Measurements from ENCODE around the gene ACBD6.

ACBD6 gene

GRCh38 chr1:180248731-180249681 is 253.4 kb downstream of the ACBD6 start:
- in situ Hi-C loops (cut with HindIII; ENCODE audit: low sequenced_read_pairs) = no loop called here

- in situ Hi-C loops (cut with HindIII; ENCODE audit: low sequenced_read_pairs) = no loop called here
Observed at GRCh38 chr1:180248176-180248575, 254.2 kb downstream of the ACBD6 start.

- in situ Hi-C loops (cut with HindIII; ENCODE audit: low sequenced_read_pairs) = no loop called here
Observed at GRCh38 chr1:180247580-180247979, 254.8 kb downstream of the ACBD6 start.

GRCh38 chr1:180247061-180247460 is 255.3 kb downstream of the ACBD6 start:
- in situ Hi-C loops (cut with HindIII; ENCODE audit: low sequenced_read_pairs) = no loop called here

GRCh38 chr1:180246579-180246978 is 255.8 kb downstream of the ACBD6 start:
- in situ Hi-C loops (cut with HindIII; ENCODE audit: low sequenced_read_pairs) = no loop called here

- in situ Hi-C loops (cut with HindIII; ENCODE audit: low sequenced_read_pairs) = no loop called here
Observed at GRCh38 chr1:180244840-180245239, 257.5 kb downstream of the ACBD6 start.

GRCh38 chr1:180243517-180244221 is 258.7 kb downstream of the ACBD6 start:
- in situ Hi-C loops (cut with HindIII; ENCODE audit: low sequenced_read_pairs) = no loop called here

GRCh38 chr1:180241716-180242544 is 260.4 kb downstream of the ACBD6 start:
- in situ Hi-C loops (cut with HindIII; ENCODE audit: low sequenced_read_pairs) = no loop called here

GRCh38 chr1:180239145-180240096 is 263.0 kb downstream of the ACBD6 start:
- in situ Hi-C loops (cut with HindIII; ENCODE audit: low sequenced_read_pairs) = no loop called here

- in situ Hi-C loops (cut with HindIII; ENCODE audit: low sequenced_read_pairs) = no loop called here
Observed at GRCh38 chr1:180238675-180239074, 263.7 kb downstream of the ACBD6 start.
